H9 (cell line): ENCODE data around the gene LRRFIP2. TPM values are rescaled to one million over a fixed set of nuclear protein-coding genes. Genes with fewer than 3 reads are reported as not detected.

ENCODE experiments used
- DNase-seq: peaks from one replicate; pipeline ENCODE4 v3.0.0-alpha.2; 2017
- H2AFZ ChIP-seq: one replicate; pipeline ENCODE4 v1.6.1; 2013; ENCODE audit warnings: mild to moderate bottlenecking, low read length, control low read depth, moderate library complexity
- H2AK5ac ChIP-seq: 2 replicates; pipeline ENCODE4 v1.6.1; 2013; ENCODE audit warnings: low read length, control low read depth, mixed read lengths; ENCODE audit not compliant: insufficient read length
- H2BK120ac ChIP-seq: one replicate; pipeline ENCODE4 v1.6.1; 2013; ENCODE audit warnings: low read depth, mild to moderate bottlenecking, low read length, control low read depth, inconsistent platforms; ENCODE audit not compliant: poor library complexity, severe bottlenecking
- H2BK12ac ChIP-seq: 2 replicates; pipeline ENCODE4 v1.6.1; 2013; ENCODE audit warnings: low read length, control low read depth, mixed read lengths, low read depth; ENCODE audit not compliant: insufficient read length
- H2BK15ac ChIP-seq: 2 replicates; pipeline ENCODE4 v1.6.1; 2013; ENCODE audit warnings: low read depth, low read length, control low read depth
- H2BK20ac ChIP-seq: one replicate; pipeline ENCODE4 v1.6.1; 2013; ENCODE audit warnings: low read depth, mild to moderate bottlenecking, low read length, control low read depth, inconsistent platforms; ENCODE audit not compliant: poor library complexity, severe bottlenecking
- H2BK5ac ChIP-seq: 2 replicates; pipeline ENCODE4 v1.6.1; 2013; ENCODE audit warnings: low read length, control low read depth, mixed read lengths; ENCODE audit not compliant: insufficient read length
- H3K14ac ChIP-seq: 2 replicates; pipeline ENCODE4 v1.6.1; 2013; ENCODE audit warnings: low read length, control low read depth; ENCODE audit not compliant: insufficient read depth
- H3K18ac ChIP-seq: 2 replicates; pipeline ENCODE4 v1.6.1; 2013; ENCODE audit warnings: low read depth, mild to moderate bottlenecking, mixed read lengths, low read length, control low read depth; ENCODE audit not compliant: insufficient read length
- H3K23ac ChIP-seq: 2 replicates; pipeline ENCODE4 v1.6.1; 2013; ENCODE audit warnings: low read length, control low read depth, mixed read lengths, low read depth; ENCODE audit not compliant: insufficient read length
- H3K23me2 ChIP-seq: 2 replicates; pipeline ENCODE4 v1.6.1; 2013; ENCODE audit warnings: low read depth, mild to moderate bottlenecking, mixed read lengths, low read length, control low read depth; ENCODE audit not compliant: insufficient read length, poor library complexity, severe bottlenecking
- H3K27ac ChIP-seq: 2 replicates; pipeline ENCODE4 v1.5.1; 2013; ENCODE audit warnings: low read length, control low read depth, mixed read lengths, low read depth; ENCODE audit not compliant: insufficient read length
- H3K27me3 ChIP-seq: 2 replicates; pipeline ENCODE4 v1.6.1; 2013; ENCODE audit warnings: low read length, control low read depth, inconsistent platforms; ENCODE audit not compliant: insufficient read depth
- H3K4ac ChIP-seq: 2 replicates; pipeline ENCODE4 v1.6.1; 2013; ENCODE audit warnings: low read depth, mild to moderate bottlenecking, control low read depth, inconsistent platforms, low read length, moderate library complexity
- H3K4me1 ChIP-seq: 2 replicates; pipeline ENCODE4 v1.6.1; 2013; ENCODE audit warnings: low read length, control low read depth, inconsistent platforms; ENCODE audit not compliant: insufficient read depth
- H3K4me2 ChIP-seq: 2 replicates; pipeline ENCODE4 v1.6.1; 2013; ENCODE audit warnings: low read length, control low read depth, mixed read lengths; ENCODE audit not compliant: insufficient read length, insufficient read depth
- H3K56ac ChIP-seq: 2 replicates; pipeline ENCODE4 v1.6.1; 2013; ENCODE audit warnings: low read depth, mild to moderate bottlenecking, mixed read lengths, low read length, control low read depth; ENCODE audit not compliant: insufficient read length
- H3K79me1 ChIP-seq: 2 replicates; pipeline ENCODE4 v1.6.1; 2013; ENCODE audit warnings: low read depth, mild to moderate bottlenecking, moderate library complexity, low read length, control low read depth, inconsistent platforms; ENCODE audit not compliant: insufficient read depth, poor library complexity, severe bottlenecking
- H3K79me2 ChIP-seq: 2 replicates; pipeline ENCODE4 v1.6.1; 2013; ENCODE audit warnings: low read length, control low read depth, inconsistent platforms; ENCODE audit not compliant: insufficient read depth
- H3K9ac ChIP-seq: 2 replicates; pipeline ENCODE4 v1.6.1; 2013; ENCODE audit warnings: low read length, control low read depth, mixed read lengths; ENCODE audit not compliant: insufficient read length; ENCODE audit errors: extremely low read depth
- H3K9me3 ChIP-seq: one replicate; pipeline ENCODE4 v1.6.1; 2013; ENCODE audit warnings: low read depth, low read length, inconsistent platforms; ENCODE audit not compliant: control insufficient read depth
- H3T11ph ChIP-seq: one replicate; pipeline ENCODE4 v1.6.1; 2013; ENCODE audit warnings: mild to moderate bottlenecking, low read length, control low read depth, inconsistent platforms
- H4K20me1 ChIP-seq: one replicate; pipeline ENCODE4 v1.6.1; 2013; ENCODE audit not compliant: control insufficient read depth, insufficient read length, insufficient read depth
- H4K5ac ChIP-seq: 2 replicates; pipeline ENCODE4 v1.6.1; 2013; ENCODE audit warnings: low read depth, mild to moderate bottlenecking, mixed read lengths, low read length, control low read depth; ENCODE audit not compliant: insufficient read length
- H4K8ac ChIP-seq: replicated peaks from 2 replicates; pipeline ENCODE4 v1.6.1; 2013; ENCODE audit warnings: low read length, control low read depth, mixed read lengths, low read depth; ENCODE audit not compliant: insufficient read length
- H4K91ac ChIP-seq: 2 replicates; pipeline ENCODE4 v1.6.1; 2013; ENCODE audit warnings: low read depth, mild to moderate bottlenecking, moderate library complexity, mixed read lengths, low read length, control low read depth; ENCODE audit not compliant: insufficient read length
- H3K27ac Mint-ChIP-seq, 3 experiments: 2 replicates in 2 of 3; 3 replicates in 1 of 3; pipeline ENCODE4 v1.8.0; 2020 to 2021; ENCODE audit warnings: mixed read lengths in 3 of 3, mild to moderate bottlenecking in 1 of 3, moderate library complexity in 1 of 3
- H3K27me3 Mint-ChIP-seq: 2 replicates; pipeline ENCODE4 v1.8.0; 2021; ENCODE audit warnings: low read depth, mild to moderate bottlenecking, moderate library complexity, mixed read lengths
- H3K36me3 Mint-ChIP-seq, 3 experiments: 2 replicates in 2 of 3; 3 replicates in 1 of 3; pipeline ENCODE4 v1.8.0; 2020 to 2021; ENCODE audit warnings: low read depth in 3 of 3, mixed read lengths in 3 of 3; ENCODE audit not compliant: insufficient read depth in 1 of 3
- H3K4me1 Mint-ChIP-seq, 2 experiments: 2 replicates each; pipeline ENCODE4 v1.8.0; 2020; ENCODE audit warnings: mixed read lengths in 2 of 2
- H3K4me3 Mint-ChIP-seq, 2 experiments: 2 replicates in 1 of 2; 3 replicates in 1 of 2; pipeline ENCODE4 v1.8.0; 2020 to 2021; ENCODE audit warnings: mild to moderate bottlenecking in 2 of 2, mixed read lengths in 2 of 2, moderate library complexity in 1 of 2
- H3K9me3 Mint-ChIP-seq, 2 experiments: 2 replicates in 1 of 2; 3 replicates in 1 of 2; pipeline ENCODE4 v1.8.0; 2020; ENCODE audit warnings: mild to moderate bottlenecking in 2 of 2, mixed read lengths in 2 of 2, moderate library complexity in 1 of 2
- CTCF ChIP-seq: fragments of 200-600 bp; sonication (generic); conservative IDR thresholded peaks from 3 replicates; pipeline ENCODE4 v1.8.0; 2021; ENCODE audit warnings: antibody characterized with exemption, mild to moderate bottlenecking
- WGBS: extraction: QIAGEN DNeasy Blood & Tissue Kit; methylation state at CpG from one replicate; pipeline ENCODE4 v1.1.7; 2013; ENCODE audit warnings: missing lambda C conversion rate, low lambda C conversion rate, mixed read lengths; ENCODE audit not compliant: insufficient read length; ENCODE audit errors: extremely low coverage; 5-methylcytosine and 5-hydroxymethylcytosine counted together
- total RNA-seq: library from RNA; stranded (reverse); gene quantifications from 2 replicates; pipeline ENCODE4 v1.2.1, GENCODE V29; 2021

The LRRFIP2 gene
- total RNA-seq, 1 experiment from 2014 or later, result 30.7 TPM

GRCh38 chr3:37161351-37161750 lies 13.0 kb downstream of the LRRFIP2 start:
- peak overlapping the region in 2 of 3 experiments; percentile 38 to 74; a peak in 3 of 7 replicates for H3K27ac Mint-ChIP-seq
- H3K27me3 Mint-ChIP-seq, result no peaks in the 10 kb centered on the region
- peaks cover 3 to 11% (median 9%) of the 10 kb centered on the region in 3 experiments; a peak in 6 of 7 replicates for H3K36me3 Mint-ChIP-seq
- H4K5ac ChIP-seq, result no peak overlapping the region
- no peak for TF ChIP-seq CTCF
- H2BK20ac ChIP-seq, result no peak overlapping the region
- no peaks in the 10 kb centered on the region for H3K27me3 ChIP-seq
- no peak overlapping the region for H2AK5ac ChIP-seq
- H3K79me1 ChIP-seq, result no peaks in the 10 kb centered on the region
- no peak overlapping the region for H3K4me2 ChIP-seq
- no peak overlapping the region for H3K23ac ChIP-seq
- no peaks in the 10 kb centered on the region for H3K79me2 ChIP-seq
- no peak overlapping the region for H3T11ph ChIP-seq
- no peak overlapping the region for H3K4me3 Mint-ChIP-seq
- H4K91ac ChIP-seq, result no peak overlapping the region
- H2AFZ ChIP-seq, result no peak overlapping the region
- no peak overlapping the region for H3K27ac ChIP-seq
- peaks cover 13 to 15% of the 10 kb centered on the region in 2 experiments for H3K4me1 Mint-ChIP-seq
- WGBS, result no CpG with 5 or more reads among the region's 3 CpGs
- no peak overlapping the region for H4K8ac ChIP-seq
- H3K9me3 Mint-ChIP-seq, result no peaks in the 10 kb centered on the region
- H3K4me1 ChIP-seq, result no peaks in the 10 kb centered on the region
- no peak for DNase-seq
- no peak overlapping the region for H3K14ac ChIP-seq
- no peak overlapping the region for H2BK5ac ChIP-seq
- H3K18ac ChIP-seq, result no peak overlapping the region
- no peak overlapping the region for H2BK15ac ChIP-seq
- H3K23me2 ChIP-seq, result no peaks in the 10 kb centered on the region
- no peaks in the 10 kb centered on the region for H3K9me3 ChIP-seq
- H2BK120ac ChIP-seq, result no peak overlapping the region
- no peaks in the 10 kb centered on the region for H4K20me1 ChIP-seq
- H3K56ac ChIP-seq, result no peak overlapping the region
- H3K4ac ChIP-seq, result no peak overlapping the region
- no peak overlapping the region for H2BK12ac ChIP-seq
- H3K9ac ChIP-seq, result no peak overlapping the region
